Measurements from ENCODE around the gene ARL15. TPM values are rescaled to one million over a fixed set of nuclear protein-coding genes. Genes with fewer than 3 reads are reported as not detected.

ARL15 gene
- total RNA-seq, 4 donors from 2014 or later, result 19.6 to 52.5 (median 30.6) TPM

GRCh38 chr5:53871775-53872174, 438.6 kb downstream of the ARL15 start:
- TF ChIP-seq, protein P1, sequence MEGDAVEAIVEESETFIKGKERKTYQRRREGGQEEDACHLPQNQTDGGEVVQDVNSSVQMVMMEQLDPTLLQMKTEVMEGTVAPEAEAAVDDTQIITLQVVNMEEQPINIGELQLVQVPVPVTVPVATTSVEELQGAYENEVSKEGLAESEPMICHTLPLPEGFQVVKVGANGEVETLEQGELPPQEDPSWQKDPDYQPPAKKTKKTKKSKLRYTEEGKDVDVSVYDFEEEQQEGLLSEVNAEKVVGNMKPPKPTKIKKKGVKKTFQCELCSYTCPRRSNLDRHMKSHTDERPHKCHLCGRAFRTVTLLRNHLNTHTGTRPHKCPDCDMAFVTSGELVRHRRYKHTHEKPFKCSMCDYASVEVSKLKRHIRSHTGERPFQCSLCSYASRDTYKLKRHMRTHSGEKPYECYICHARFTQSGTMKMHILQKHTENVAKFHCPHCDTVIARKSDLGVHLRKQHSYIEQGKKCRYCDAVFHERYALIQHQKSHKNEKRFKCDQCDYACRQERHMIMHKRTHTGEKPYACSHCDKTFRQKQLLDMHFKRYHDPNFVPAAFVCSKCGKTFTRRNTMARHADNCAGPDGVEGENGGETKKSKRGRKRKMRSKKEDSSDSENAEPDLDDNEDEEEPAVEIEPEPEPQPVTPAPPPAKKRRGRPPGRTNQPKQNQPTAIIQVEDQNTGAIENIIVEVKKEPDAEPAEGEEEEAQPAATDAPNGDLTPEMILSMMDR (IDR thresholded peaks at IDR 0.05; ENCODE audit: low read depth), result no peak

DNA sequence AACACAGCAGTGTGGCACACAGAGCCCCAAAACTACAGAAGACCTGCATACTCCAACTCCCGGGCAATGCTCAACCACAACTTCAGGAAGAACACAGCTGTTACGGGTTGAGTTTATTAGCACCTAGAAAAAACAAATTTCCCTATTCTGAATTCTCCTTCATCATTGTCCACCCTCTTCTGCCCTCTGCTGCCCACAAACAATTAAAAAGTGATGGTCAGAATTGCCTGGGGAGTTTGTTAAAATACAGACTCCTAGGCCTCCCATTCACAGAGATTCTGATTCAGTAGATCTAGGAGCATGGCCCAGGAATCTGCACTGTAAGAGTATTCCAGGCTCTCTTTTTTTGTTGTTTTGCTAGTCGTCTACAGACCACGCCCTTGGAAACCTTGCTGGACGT, 439.3 kb downstream of the ARL15 start:
- TF ChIP-seq, protein P1 (IDR thresholded peaks at IDR 0.05; ENCODE audit: low read depth), result no peak

DNA sequence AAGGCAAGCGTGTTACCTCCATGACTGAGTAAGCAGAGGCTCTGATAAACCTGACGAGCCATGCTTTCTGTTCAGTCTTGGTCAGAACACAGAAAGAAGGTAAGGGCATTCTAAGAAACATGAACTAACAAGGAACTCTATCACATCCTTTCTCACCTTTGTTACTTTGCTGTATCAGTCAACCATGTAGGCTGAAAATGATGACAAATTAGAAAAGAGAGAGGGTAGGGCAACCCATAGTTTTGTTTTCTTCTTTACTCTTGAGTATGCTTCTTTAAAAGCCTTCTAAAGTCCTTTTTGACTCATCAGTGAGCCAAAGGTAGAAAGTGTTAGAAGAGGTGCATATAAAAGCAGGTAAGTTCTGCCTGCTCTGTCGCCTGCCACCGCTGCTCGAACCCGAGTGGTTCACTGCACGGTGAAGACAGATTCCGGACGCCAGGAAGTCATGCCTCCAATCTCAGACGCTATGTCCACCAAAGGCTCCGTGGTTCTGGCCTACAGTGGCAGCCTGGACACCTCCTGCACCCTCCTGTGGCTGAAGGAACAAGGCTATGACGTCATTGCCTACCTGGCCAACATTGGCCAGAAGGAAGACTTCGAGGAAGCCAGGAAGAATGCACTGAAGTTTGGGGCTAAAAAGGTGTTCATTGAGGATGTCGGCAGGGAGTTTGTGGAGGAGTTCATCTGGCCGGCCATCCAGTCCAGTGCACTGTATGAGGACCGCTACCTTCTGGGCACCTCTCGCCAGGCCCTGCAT, 451.5 kb downstream of the ARL15 start:
- TF ChIP-seq, protein P1 (IDR thresholded peaks at IDR 0.05; ENCODE audit: low read depth), result no peak

DNA sequence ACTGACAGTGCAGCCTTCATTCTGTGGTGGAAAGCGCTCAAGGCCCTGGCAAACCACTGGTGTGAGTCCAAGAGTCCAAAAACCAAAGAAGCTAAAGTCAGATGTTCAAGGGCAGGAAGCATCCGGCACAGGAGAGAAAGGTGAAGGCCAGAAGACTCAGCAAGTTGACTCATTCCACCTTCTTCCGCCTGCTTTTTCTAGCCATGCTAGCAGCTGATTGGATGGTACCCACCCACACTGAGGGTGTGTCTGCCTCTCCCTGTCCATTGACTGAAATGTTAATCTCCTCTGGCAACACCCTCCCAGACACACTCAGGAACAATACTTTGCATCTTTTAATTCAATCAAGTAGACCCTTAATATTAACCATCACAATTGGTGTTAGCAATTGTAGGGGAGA, 453.9 kb downstream of the ARL15 start:
- TF ChIP-seq, protein P1 (IDR thresholded peaks at IDR 0.05; ENCODE audit: low read depth), result no peak

DNA sequence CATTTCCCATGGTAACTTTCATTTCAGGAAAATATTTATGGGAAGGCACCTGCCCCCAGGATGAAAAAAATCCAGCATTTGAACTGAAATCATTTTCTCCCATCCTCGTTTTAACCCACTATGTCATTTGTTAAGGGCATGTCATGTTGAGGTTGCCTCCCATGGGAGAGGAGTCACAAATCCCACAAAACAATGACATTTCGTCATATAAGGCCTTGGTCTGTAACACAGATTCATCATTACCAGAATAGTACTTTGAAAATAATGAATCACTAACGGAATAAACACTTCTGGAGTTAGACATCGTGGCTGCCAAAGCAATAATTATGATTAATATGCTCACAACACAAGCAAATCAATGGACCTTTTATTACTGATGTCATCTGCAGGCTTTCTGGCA, 475.9 kb downstream of the ARL15 start:
- TF ChIP-seq, protein P1 (IDR thresholded peaks at IDR 0.05; ENCODE audit: low read depth), result no peak

Small RNAs within 50 kb of the gene (small RNA-seq; reads per million reads assigned to genes)
- gene AC008873.1, result not detected
- gene MIR4459, result not detected
- gene MIR581, result not detected
- gene RNU6-272P, result not detected

Other genes starting within 250 kb of the ARL15 start
- gene HSPB3, start 145.1 kb upstream of the ARL15 start, total RNA-seq, result not detected
- 10 to 100 TPM; 26.7 to 54.6 (median 40.2) TPM for gene SNX18, start 207.2 kb upstream of the ARL15 start, total RNA-seq